Suprapubic skin (tissue), 4 donors: ENCODE results near the gene DPF1.

Experiments used
- EP300 ChIP-seq: sonication (generic); formaldehyde crosslinking; IDR thresholded peaks from one replicate; pipeline ENCODE4 v1.6.1; 2017; ENCODE audit warnings: antibody characterized with exemption
- POLR2A ChIP-seq, 2 donors: fragments of 450-650 bp; IDR thresholded peaks; one replicate each; pipeline ENCODE4 v1.6.1; 2017; ENCODE audit warnings: antibody characterized with exemption in 2 of 2, mild to moderate bottlenecking in 2 of 2, moderate library complexity in 2 of 2
- POLR2AphosphoS5 ChIP-seq, 3 donors: sonication (generic); formaldehyde crosslinking; IDR thresholded peaks; one replicate each; pipeline ENCODE4 v1.6.1; 2017; ENCODE audit warnings: antibody characterized with exemption in 3 of 3
- TF ChIP-seq, protein P1 (sequence below), 2 donors: fragments of 200-600 bp in 1 of 2; fragments of 450-650 bp in 1 of 2; sonication (generic) in 1 of 2; IDR thresholded peaks; one replicate each; pipeline ENCODE4 v1.5.1; 2016 to 2019; ENCODE audit warnings: antibody characterized with exemption in 2 of 2, mild to moderate bottlenecking in 1 of 2, moderate library complexity in 1 of 2

DNA sequence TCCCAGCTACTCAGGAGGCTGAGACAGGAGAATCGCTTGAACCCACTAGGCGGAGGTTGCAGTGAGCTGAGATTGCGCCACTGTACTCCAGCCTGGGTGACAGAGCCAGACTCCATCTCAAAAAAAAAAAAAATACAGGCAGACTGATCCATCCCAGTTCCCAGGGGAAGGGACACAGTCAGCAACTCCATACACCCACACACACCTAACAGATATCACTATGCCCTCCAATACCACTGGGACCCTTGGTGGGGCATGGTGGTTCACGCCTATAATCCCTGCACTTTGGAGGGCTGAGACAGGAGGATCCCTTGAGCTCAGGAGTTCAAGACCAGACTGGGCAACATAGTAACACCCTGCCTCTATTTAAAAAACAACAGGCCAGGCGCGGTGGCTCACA lies 2.6 kb downstream of the DPF1 start:
- TF ChIP-seq, protein P1, sequence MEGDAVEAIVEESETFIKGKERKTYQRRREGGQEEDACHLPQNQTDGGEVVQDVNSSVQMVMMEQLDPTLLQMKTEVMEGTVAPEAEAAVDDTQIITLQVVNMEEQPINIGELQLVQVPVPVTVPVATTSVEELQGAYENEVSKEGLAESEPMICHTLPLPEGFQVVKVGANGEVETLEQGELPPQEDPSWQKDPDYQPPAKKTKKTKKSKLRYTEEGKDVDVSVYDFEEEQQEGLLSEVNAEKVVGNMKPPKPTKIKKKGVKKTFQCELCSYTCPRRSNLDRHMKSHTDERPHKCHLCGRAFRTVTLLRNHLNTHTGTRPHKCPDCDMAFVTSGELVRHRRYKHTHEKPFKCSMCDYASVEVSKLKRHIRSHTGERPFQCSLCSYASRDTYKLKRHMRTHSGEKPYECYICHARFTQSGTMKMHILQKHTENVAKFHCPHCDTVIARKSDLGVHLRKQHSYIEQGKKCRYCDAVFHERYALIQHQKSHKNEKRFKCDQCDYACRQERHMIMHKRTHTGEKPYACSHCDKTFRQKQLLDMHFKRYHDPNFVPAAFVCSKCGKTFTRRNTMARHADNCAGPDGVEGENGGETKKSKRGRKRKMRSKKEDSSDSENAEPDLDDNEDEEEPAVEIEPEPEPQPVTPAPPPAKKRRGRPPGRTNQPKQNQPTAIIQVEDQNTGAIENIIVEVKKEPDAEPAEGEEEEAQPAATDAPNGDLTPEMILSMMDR (IDR thresholded peaks at IDR 0.05), result no peak
- TF ChIP-seq POLR2A (IDR thresholded peaks at IDR 0.05), result no peak
- no peak for TF ChIP-seq EP300
- no peak for TF ChIP-seq POLR2AphosphoS5 (IDR thresholded peaks at IDR 0.05)
